CD8-positive, alpha-beta memory T cell (primary cell): ENCODE results near the gene GNG4. TPM values are rescaled to one million over a fixed set of nuclear protein-coding genes. Genes with fewer than 3 reads are reported as not detected.
A peak's percentile ranks its signal among the peaks of the same experiment; 100 is the strongest.
"Not testable (repeated sequence)": the region's sequence is repeated elsewhere in the genome, so short reads cannot be mapped to it uniquely, and the experiment has no call there.

Experiments
- CTCF ChIA-PET: fragments of 350-600 bp; sonication (Branson Sonifier 250); formaldehyde crosslinking; loops from one replicate; lab custom pipeline; 2021; ENCODE audit warnings: antibody characterized with exemption; lab: Charles Lee
- POLR2A ChIA-PET: fragments of 350-600 bp; sonication (Branson Sonifier 250); formaldehyde crosslinking; loops from one replicate; lab custom pipeline; 2021; ENCODE audit warnings: antibody characterized with exemption; lab: Charles Lee
- DNase-seq, 5 donors: peaks; one replicate each; pipeline versions ENCODE4 v3.0.0 to v3.0.0-alpha.2; 2020 to 2022; ENCODE audit warnings: mixed read lengths in 1 of 5
- H3K27ac ChIP-seq: one replicate; pipeline ENCODE4 v1.7.0; 2013; ENCODE audit warnings: low read depth, mild to moderate bottlenecking, low read length, moderate library complexity
- H3K27me3 ChIP-seq: 2 replicates; pipeline ENCODE4 v1.7.0; 2013; ENCODE audit warnings: low read length, mild to moderate bottlenecking; ENCODE audit not compliant: insufficient read depth, poor library complexity, severe bottlenecking
- H3K36me3 ChIP-seq: 2 replicates; pipeline ENCODE4 v1.7.0; 2013; ENCODE audit warnings: mild to moderate bottlenecking, low read length, moderate library complexity; ENCODE audit not compliant: insufficient read depth
- H3K4me1 ChIP-seq: 2 replicates; pipeline ENCODE4 v1.7.0; 2013; ENCODE audit warnings: mild to moderate bottlenecking, low read length, moderate library complexity; ENCODE audit not compliant: insufficient read depth
- H3K4me3 ChIP-seq: 2 replicates; pipeline ENCODE4 v1.7.0; 2013; ENCODE audit warnings: mild to moderate bottlenecking, low read length
- H3K9me3 ChIP-seq: 2 replicates; pipeline ENCODE4 v1.7.0; 2013; ENCODE audit warnings: mild to moderate bottlenecking, low read length
- H3K27ac Mint-ChIP-seq, 8 donors: one replicate each; pipeline ENCODE4 v1.8.0; 2020 to 2021; ENCODE audit warnings: mixed read lengths in 8 of 8, mild to moderate bottlenecking in 6 of 8, inconsistent platforms in 3 of 8, moderate library complexity in 3 of 8
- H3K27me3 Mint-ChIP-seq, 2 donors: one replicate each; pipeline ENCODE4 v1.8.0; 2020 to 2021; ENCODE audit warnings: mixed read lengths in 2 of 2, mild to moderate bottlenecking in 1 of 2, moderate library complexity in 1 of 2
- H3K36me3 Mint-ChIP-seq, 3 donors: one replicate each; pipeline ENCODE4 v1.8.0; 2020 to 2021; ENCODE audit warnings: mixed read lengths in 3 of 3, inconsistent platforms in 1 of 3, mild to moderate bottlenecking in 1 of 3
- H3K4me1 Mint-ChIP-seq, 3 donors: one replicate each; pipeline ENCODE4 v1.8.0; 2020 to 2021; ENCODE audit warnings: mixed read lengths in 3 of 3, inconsistent platforms in 1 of 3, mild to moderate bottlenecking in 1 of 3
- H3K4me3 Mint-ChIP-seq, 7 donors: one replicate each; pipeline ENCODE4 v1.8.0; 2020 to 2021; ENCODE audit warnings: mixed read lengths in 7 of 7, mild to moderate bottlenecking in 6 of 7, moderate library complexity in 4 of 7, inconsistent platforms in 2 of 7
- H3K9me3 Mint-ChIP-seq, 5 donors: one replicate each; pipeline ENCODE4 v1.8.0; 2020 to 2022; ENCODE audit warnings: mixed read lengths in 5 of 5, mild to moderate bottlenecking in 3 of 5, moderate library complexity in 2 of 5, inconsistent platforms in 1 of 5
- polyA plus RNA-seq: library from polyadenylated mRNA; unstranded; fragments of 300-500 nt; fragmentation: Illumina TruSeq; gene quantifications from one replicate; pipeline ENCODE4 v1.2.3, GENCODE V29; 2021
- total RNA-seq, 2 experiments: library from RNA; stranded (reverse); gene quantifications; one replicate each; pipeline ENCODE4 v1.2.3, GENCODE V29; 2021

The GNG4 gene
- total and polyA plus RNA-seq, 3 experiments from 2014 or later, result 5.2 to 5.6 TPM; not detected in 1

DNA sequence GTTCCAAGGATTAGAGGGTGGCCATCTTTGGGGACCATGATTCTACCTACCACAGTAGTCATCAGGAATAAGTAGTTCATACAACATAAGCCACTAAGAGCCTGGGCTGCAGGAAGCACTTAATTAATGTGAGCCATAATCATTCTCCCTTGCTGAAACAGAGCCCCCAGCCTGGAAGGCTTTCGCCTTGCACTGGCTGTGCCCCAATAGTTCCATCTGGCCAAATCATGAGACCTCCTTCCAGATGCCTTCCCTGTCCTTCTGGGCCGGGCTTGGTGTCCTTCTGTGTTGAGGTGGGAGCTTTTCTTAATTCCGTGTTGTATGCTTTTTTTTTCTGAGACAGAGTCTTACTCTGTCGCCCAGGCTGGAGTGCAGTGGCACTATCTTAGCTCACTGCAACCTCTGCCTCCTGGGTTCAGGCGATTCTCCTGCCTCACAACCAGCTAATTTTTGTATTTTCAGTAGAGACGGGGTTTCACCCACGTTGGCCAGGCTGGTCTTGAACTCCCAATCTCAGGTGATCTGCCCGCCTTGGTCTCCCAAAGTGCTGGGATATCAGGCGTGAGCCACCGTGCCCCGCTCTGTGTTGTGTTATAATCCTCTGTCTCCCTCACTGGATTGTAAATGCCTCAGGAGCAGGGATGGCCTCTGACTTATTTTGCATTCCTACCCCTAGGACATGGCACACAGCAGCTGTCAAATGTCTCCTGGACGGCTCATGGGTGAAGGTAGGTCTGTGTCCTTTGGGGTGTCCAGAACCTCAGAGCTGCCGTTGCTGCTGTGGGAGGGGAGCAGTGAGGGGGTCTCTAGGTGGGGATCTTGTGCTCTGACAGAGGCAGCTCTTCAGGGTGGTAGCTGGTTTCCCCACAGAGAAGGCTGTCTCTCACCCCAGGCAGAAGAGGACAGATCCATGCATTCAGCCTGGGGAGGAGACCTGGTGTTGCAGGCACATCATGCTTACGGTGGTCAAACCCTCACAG lies 10.1 kb downstream of the GNG4 start:
- Histone ChIP-seq H3K27ac (no peak overlapping the region), H3K27me3 (no peaks in the 10 kb centered on the region), H3K4me1 (peaks cover 19% of the 10 kb centered on the region), H3K4me3 (no peak overlapping the region), H3K36me3 (no peaks in the 10 kb centered on the region), H3K9me3 (no peaks in the 10 kb centered on the region)
- Mint-ChIP-seq H3K36me3 (peaks cover 0 to 3% (median 0%) of the 10 kb centered on the region in 3 donors), H3K4me1 (peaks cover 21 to 30% (median 28%) of the 10 kb centered on the region in 3 donors), H3K9me3 (no peaks in the 10 kb centered on the region), H3K27ac (peak overlapping the region in 1 of 8 donors; percentile 81), H3K4me3 (no peak overlapping the region), H3K27me3 (peaks cover 0 to 2% of the 10 kb centered on the region in 2 donors)
- no peak for DNase-seq
- ChIA-PET POLR2A (no interaction called here), CTCF (no interaction called here)

DNA sequence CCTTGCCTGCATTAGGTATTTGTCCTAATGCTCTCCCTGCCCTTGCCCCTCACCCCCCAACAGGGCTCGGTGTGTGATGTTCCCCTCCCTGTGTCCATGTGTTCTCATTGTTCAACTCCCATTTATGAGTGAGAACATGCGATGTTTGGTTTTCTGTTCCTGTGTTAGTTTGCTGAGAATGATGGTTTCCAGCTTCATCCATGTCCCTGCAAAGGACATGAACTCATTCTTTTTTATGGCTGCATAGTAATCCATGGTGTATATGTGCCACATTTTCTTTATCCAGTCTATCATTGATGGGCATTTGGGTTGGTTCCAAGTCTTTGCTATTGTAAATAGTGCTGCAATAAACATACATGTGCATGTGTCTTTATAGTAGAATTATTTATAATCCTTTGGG lies 11.0 kb downstream of the GNG4 start:
- H3K36me3 ChIP-seq, H3K9me3 Mint-ChIP-seq, H3K9me3 ChIP-seq, H3K36me3 Mint-ChIP-seq, H3K27me3 Mint-ChIP-seq, H3K27ac ChIP-seq, CTCF ChIA-PET, H3K4me3 Mint-ChIP-seq, POLR2A ChIA-PET, DNase-seq, H3K4me3 ChIP-seq, H3K27me3 ChIP-seq: not testable (repeated sequence)
- Mint-ChIP-seq H3K4me1 (peaks cover 19 to 27% (median 22%) of the 10 kb centered on the region in 3 donors), H3K27ac (peak overlapping the region in 1 of 8 donors; percentile 83)
- H3K4me1 ChIP-seq, result peaks cover 19% of the 10 kb centered on the region

DNA sequence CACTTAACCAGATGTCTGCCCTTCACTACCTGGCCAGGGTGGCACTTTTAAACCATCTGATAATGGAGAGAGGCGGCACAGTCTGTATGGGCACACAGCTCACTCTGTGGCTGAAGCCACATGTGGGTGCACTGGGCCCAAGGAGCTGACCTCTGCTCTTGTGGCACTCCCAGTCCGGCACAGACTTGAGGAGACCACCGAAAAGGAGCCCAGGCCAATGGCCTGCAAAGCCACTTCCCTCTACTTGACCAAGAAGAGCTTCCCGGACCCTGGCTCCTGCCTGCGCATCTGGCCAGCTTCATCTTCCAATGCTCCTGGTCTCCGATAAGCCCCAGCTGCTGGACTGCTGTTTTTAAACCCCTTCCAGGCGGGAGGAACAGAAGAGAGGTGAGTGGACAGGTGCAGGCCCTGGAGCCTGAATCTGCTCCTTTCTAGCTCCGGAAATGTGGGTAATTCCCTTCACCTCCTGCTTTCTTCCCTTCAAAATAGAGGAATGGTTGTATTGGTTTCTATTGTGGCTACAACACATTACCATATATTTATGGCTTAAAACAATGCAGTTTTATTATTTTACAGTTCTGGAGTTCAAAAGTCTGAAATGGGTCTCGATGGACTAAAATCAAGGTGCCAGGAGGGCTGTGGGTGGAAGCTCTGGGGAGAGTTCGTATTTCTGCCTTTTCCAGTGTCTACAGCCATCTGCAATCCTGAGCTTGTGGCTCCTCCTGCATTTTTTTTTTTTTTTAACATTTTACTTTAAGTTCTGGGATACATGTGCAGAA lies 11.6 kb downstream of the GNG4 start:
- Histone ChIP-seq H3K4me1 (peaks cover 17% of the 10 kb centered on the region), H3K9me3 (no peaks in the 10 kb centered on the region), H3K27me3 (no peaks in the 10 kb centered on the region), H3K27ac (no peak overlapping the region), H3K4me3 (no peak overlapping the region), H3K36me3 (no peaks in the 10 kb centered on the region)
- H3K27ac Mint-ChIP-seq, result no peak overlapping the region
- H3K9me3 Mint-ChIP-seq, result no peaks in the 10 kb centered on the region
- ChIA-PET POLR2A (no interaction called here), CTCF (interaction anchor here (0.5 kb wide), 1 partner anchor 1847 kb away, joined by 3 read pairs; no protein-coding TSS in a partner anchor)
- DNase-seq, result no peak
- no peak overlapping the region for H3K4me3 Mint-ChIP-seq
- H3K4me1 Mint-ChIP-seq, result peaks cover 13 to 20% (median 15%) of the 10 kb centered on the region in 3 donors
- H3K27me3 Mint-ChIP-seq, result peaks cover 2 to 10% of the 10 kb centered on the region in 2 donors
- H3K36me3 Mint-ChIP-seq, result no peaks in the 10 kb centered on the region

DNA sequence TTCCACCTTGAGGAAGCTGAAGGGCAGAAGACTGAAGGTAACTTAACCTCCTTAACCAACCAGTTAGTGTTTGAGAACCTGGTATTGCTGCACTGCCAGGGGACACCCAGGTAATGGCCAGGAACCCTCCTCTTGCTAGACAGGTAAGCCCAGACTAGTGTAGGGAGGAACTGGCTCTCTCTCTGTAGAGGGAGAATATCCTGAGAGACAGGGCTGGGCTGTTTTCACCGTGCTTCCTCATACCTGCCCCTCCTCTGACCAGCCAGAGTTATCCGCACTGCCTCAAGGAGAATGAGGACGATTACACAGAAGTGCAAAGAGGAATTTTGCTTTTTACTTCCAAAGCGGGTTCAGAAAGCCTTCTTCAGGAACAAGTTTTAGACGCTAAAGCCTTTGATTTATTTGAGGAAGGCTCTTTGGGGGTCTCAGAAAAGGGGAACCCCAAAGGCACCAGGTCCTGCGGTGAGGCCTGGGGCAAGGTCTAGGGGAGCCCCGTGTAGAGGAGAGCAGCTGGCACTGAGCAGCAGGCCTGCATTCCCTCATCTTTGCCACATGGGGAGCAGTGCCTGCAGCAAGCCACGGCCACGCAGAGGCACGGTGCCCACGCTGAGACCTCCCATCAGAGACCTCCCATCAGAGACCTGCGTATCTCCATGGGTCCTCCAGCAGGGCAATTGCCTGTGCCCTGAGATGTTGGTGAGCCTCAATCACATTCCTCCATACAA lies 13.5 kb downstream of the GNG4 start:
- Mint-ChIP-seq H3K4me3 (no peak overlapping the region), H3K27me3 (peaks cover 0 to 23% of the 10 kb centered on the region in 2 donors), H3K36me3 (no peaks in the 10 kb centered on the region), H3K9me3 (no peaks in the 10 kb centered on the region), H3K4me1 (peaks cover 0 to 5% (median 4%) of the 10 kb centered on the region in 3 donors), H3K27ac (no peak overlapping the region)
- CTCF ChIA-PET, result no interaction called here
- H3K27ac ChIP-seq, result no peak overlapping the region
- POLR2A ChIA-PET, result no interaction called here
- no peaks in the 10 kb centered on the region for H3K9me3 ChIP-seq
- DNase-seq, result no peak
- H3K4me1 ChIP-seq, result no peaks in the 10 kb centered on the region
- H3K4me3 ChIP-seq, result no peak overlapping the region
- no peaks in the 10 kb centered on the region for H3K36me3 ChIP-seq
- no peaks in the 10 kb centered on the region for H3K27me3 ChIP-seq

DNA sequence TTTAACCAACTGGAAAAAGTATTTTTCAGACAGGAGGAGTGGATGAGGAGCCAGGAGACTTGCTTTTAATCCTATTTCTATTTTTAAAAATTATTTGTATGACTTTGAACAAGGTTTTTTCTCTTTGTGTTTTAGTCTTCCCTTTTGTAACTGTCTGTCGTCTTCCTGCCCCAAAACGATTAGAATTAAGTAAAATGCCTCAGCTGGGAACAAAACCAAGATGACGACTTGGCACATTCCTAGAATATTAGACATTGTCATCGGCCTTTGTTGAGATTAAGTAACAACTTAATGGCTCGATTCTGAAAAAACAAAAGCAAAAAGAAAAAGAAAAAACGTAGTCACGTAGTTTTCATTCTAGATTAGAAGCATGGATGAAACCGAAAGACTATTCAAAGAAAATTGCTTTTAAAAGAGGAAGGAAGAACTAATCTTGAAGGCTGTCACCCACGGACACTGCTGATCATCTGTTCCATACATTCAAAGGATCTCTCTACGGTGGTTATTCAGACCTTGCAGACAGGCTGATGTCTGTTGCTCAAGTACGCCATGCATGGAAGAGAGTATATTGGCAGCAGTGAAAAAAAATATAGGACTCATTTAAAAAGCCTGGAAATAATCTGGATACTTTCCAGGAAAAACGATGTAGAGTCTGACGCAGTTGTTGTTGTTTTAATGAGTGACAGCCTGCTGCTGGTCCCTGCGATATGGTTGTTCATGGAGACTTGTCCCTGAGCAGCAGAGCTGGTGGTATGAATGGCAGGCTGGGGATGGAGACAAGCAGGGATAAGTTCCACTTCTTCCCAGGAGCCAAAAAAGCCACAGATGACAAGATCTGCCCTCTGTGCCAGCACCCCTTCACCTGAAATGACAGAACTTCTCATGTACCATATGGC lies 16.8 kb downstream of the GNG4 start:
- H3K4me3 ChIP-seq, result no peak overlapping the region
- no peaks in the 10 kb centered on the region for H3K4me1 ChIP-seq
- H3K4me3 Mint-ChIP-seq, result no peak overlapping the region
- H3K9me3 Mint-ChIP-seq, result no peaks in the 10 kb centered on the region
- no peaks in the 10 kb centered on the region for H3K36me3 ChIP-seq
- no peaks in the 10 kb centered on the region for H3K27me3 ChIP-seq
- H3K9me3 ChIP-seq, result no peaks in the 10 kb centered on the region
- H3K27ac Mint-ChIP-seq, result no peak overlapping the region
- no peak for DNase-seq
- peaks cover 0 to 27% of the 10 kb centered on the region in 2 donors for H3K27me3 Mint-ChIP-seq
- no peak overlapping the region for H3K27ac ChIP-seq
- ChIA-PET POLR2A (no interaction called here), CTCF (no interaction called here)
- no peaks in the 10 kb centered on the region for H3K36me3 Mint-ChIP-seq
- H3K4me1 Mint-ChIP-seq, result peaks cover 0 to 5% (median 0%) of the 10 kb centered on the region in 3 donors

GRCh38 chr1:235631816-235632215 lies 17.8 kb downstream of the GNG4 start:
- no peak overlapping the region for H3K4me3 Mint-ChIP-seq
- CTCF ChIA-PET, result no interaction called here
- H3K27me3 Mint-ChIP-seq, result peaks cover 0 to 27% of the 10 kb centered on the region in 2 donors
- Histone ChIP-seq H3K4me3 (no peak overlapping the region), H3K9me3 (no peaks in the 10 kb centered on the region), H3K4me1 (no peaks in the 10 kb centered on the region), H3K27me3 (no peaks in the 10 kb centered on the region), H3K27ac (no peak overlapping the region), H3K36me3 (no peaks in the 10 kb centered on the region)
- POLR2A ChIA-PET, result no interaction called here
- no peak for DNase-seq
- H3K9me3 Mint-ChIP-seq, result no peaks in the 10 kb centered on the region
- no peaks in the 10 kb centered on the region for H3K36me3 Mint-ChIP-seq
- peaks cover 0 to 5% (median 0%) of the 10 kb centered on the region in 3 donors for H3K4me1 Mint-ChIP-seq
- H3K27ac Mint-ChIP-seq, result no peak overlapping the region

DNA sequence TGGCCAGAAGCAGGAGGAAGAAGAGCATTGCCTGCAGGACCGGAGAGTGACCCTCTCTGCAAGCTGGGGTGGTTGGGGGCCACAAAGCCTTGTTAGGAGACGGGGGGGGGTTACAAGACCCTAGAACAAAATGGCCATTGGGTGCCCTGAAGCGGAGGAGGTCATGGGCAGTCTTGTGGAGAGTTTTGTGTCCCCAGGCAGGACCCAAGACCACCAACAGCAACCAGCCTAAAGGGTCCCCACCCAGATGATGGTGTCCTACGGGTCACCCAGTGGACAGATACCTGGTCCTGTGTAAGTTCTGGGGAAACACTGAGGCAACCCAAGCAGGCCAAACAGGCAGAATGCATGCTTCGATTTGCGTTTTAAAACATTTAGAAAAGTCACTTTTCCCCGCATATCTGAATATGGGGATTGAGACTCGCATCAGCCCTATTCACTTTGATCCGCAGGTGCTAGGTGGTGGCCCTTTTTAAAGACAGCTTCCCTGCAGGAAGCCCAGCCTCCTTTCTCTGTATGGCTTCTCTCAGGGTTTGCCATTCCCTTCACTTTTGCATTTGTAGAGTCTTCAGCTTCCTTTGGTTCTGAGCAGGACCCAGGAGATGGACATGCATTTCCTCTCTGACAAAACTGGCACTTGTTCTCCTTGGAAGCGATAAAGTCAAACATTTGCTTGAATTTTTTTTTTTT lies 21.1 kb downstream of the GNG4 start:
- Mint-ChIP-seq H3K4me3 (no peak overlapping the region), H3K36me3 (peaks cover 0 to 3% (median 0%) of the 10 kb centered on the region in 3 donors), H3K9me3 (no peaks in the 10 kb centered on the region), H3K4me1 (peaks cover 2 to 5% (median 3%) of the 10 kb centered on the region in 3 donors), H3K27ac (no peak overlapping the region), H3K27me3 (peaks cover 0 to 27% of the 10 kb centered on the region in 2 donors)
- ChIA-PET POLR2A (interaction anchor here (0.6 kb wide), 1 partner anchor 123 kb away, joined by 7 read pairs; no protein-coding TSS in a partner anchor), CTCF (no interaction called here)
- no peak for DNase-seq
- no peak overlapping the region for H3K27ac ChIP-seq
- no peak overlapping the region for H3K4me3 ChIP-seq
- no peaks in the 10 kb centered on the region for H3K4me1 ChIP-seq
- H3K27me3 ChIP-seq, result no peaks in the 10 kb centered on the region
- H3K36me3 ChIP-seq, result no peaks in the 10 kb centered on the region
- no peaks in the 10 kb centered on the region for H3K9me3 ChIP-seq
